Gastroesophageal sphincter (tissue), 3 donors: ENCODE results near the gene RBM15B.

Experiments
- CTCF ChIP-seq, 4 experiments: fragments of 200-600 bp in 2 of 4; fragments of 450-650 bp in 2 of 4; sonication (generic) in 1 of 4; IDR thresholded peaks; one replicate each; pipeline ENCODE4 v1.5.1; 2017 to 2019; ENCODE audit warnings: antibody characterized with exemption in 4 of 4, mild to moderate bottlenecking in 2 of 4, moderate library complexity in 2 of 4
- EP300 ChIP-seq: sonication (generic); formaldehyde crosslinking; IDR thresholded peaks from one replicate; pipeline ENCODE4 v1.6.1; 2017; ENCODE audit warnings: antibody characterized with exemption, mild to moderate bottlenecking
- POLR2A ChIP-seq, 2 donors: fragments of 450-650 bp; IDR thresholded peaks; one replicate each; pipeline ENCODE4 v1.6.1; 2017; ENCODE audit warnings: antibody characterized with exemption in 2 of 2, mild to moderate bottlenecking in 2 of 2, moderate library complexity in 1 of 2
- POLR2AphosphoS5 ChIP-seq: sonication (generic); formaldehyde crosslinking; IDR thresholded peaks from one replicate; pipeline ENCODE4 v1.6.1; 2017; ENCODE audit warnings: antibody characterized with exemption

- TF ChIP-seq POLR2A (IDR thresholded peaks at IDR 0.05) (no peak), CTCF (IDR thresholded peaks at IDR 0.05) (no peak), POLR2AphosphoS5 (no peak), EP300 (no peak)
Measured at GRCh38 chr3:51360806-51361205, 30.3 kb upstream of the RBM15B start.
